ENCODE data around the gene MYBPC3.

- TF ChIP-seq POLR2A (IDR thresholded peaks at IDR 0.05), result no peak
- TF ChIP-seq CTCF (IDR thresholded peaks at IDR 0.05), result no peak
- TF ChIP-seq POLR2AphosphoS5 (IDR thresholded peaks at IDR 0.05), result no peak
These were observed 22.2 kb upstream of the MYBPC3 start for GRCh38 chr11:47374720-47375019.
